Prostate gland (tissue), 2 donors: ENCODE measurements around the gene ALK. TPM values are rescaled to one million over a fixed set of nuclear protein-coding genes. Genes with fewer than 3 reads are reported as not detected.

ENCODE experiments used
- DNase-seq: peaks from one replicate; pipeline ENCODE4 v3.0.0-alpha.2; 2019; ENCODE audit warnings: low spot score
- H3K27ac ChIP-seq, 2 donors: fragments of 200-600 bp; sonication (generic); 2 replicates each; pipeline ENCODE4 v1.5.1; 2017 to 2019
- H3K27me3 ChIP-seq: fragments of 200-600 bp; sonication (generic); replicated peaks from 2 replicates; pipeline ENCODE4 v1.5.1; 2019; ENCODE audit not compliant: insufficient read depth
- H3K36me3 ChIP-seq, 2 donors: fragments of 200-600 bp; sonication (generic); 1 replicate in 1 of 2; 2 replicates in 1 of 2; pipeline versions ENCODE4 v1.5.1 to v1.8.1; 2017 to 2019
- H3K4me1 ChIP-seq: fragments of 200-600 bp; sonication (generic); replicated peaks from 2 replicates; pipeline ENCODE4 v1.5.1; 2019
- H3K4me3 ChIP-seq, 2 donors: fragments of 200-600 bp; sonication (generic); 2 replicates each; pipeline ENCODE4 v1.5.1; 2017 to 2019
- H3K9me3 ChIP-seq: fragments of 200-600 bp; sonication (generic); 2 replicates; pipeline ENCODE4 v1.5.1; 2017
- CTCF ChIP-seq, 4 experiments: fragments of 200-600 bp in 2 of 4; fragments of 450-650 bp in 2 of 4; sonication (generic) in 2 of 4; IDR thresholded peaks; 1 replicate in 3 of 4; 2 replicates in 1 of 4; pipeline ENCODE4 v1.5.1; 2016 to 2019; ENCODE audit warnings: antibody characterized with exemption in 4 of 4, mild to moderate bottlenecking in 2 of 4, moderate library complexity in 2 of 4
- POLR2A ChIP-seq: fragments of 450-650 bp; IDR thresholded peaks from one replicate; pipeline ENCODE4 v1.6.1; 2016; ENCODE audit warnings: antibody characterized with exemption, mild to moderate bottlenecking
- POLR2AphosphoS5 ChIP-seq: sonication (generic); formaldehyde crosslinking; IDR thresholded peaks from one replicate; pipeline ENCODE4 v1.6.1; 2017; ENCODE audit warnings: antibody characterized with exemption
- WGBS: methylation state at CpG from one replicate; pipeline ENCODE4 v1.1.5; 2018; 5-methylcytosine and 5-hydroxymethylcytosine counted together
- intact Hi-C: fragments of 100-400 bp; cut with DNase I; formaldehyde crosslinking; loops from one replicate; pipeline ENCODE4 v1.14.2; 2022
- total RNA-seq, 2 donors: library from RNA; depleted of rRNA; stranded (reverse); fragments of >200 nt; gene quantifications; one replicate each; pipeline ENCODE4 v1.1.0, GENCODE V29; 2016

The ALK gene
- total RNA-seq, 2 donors from 2014 or later = 0.14 to 1.2 TPM

GRCh38 chr2:29880084-29880483, 41.3 kb downstream of the ALK start:
- Histone ChIP-seq H3K9me3 (no peaks in the 10 kb centered on the region), H3K4me3 (no peak overlapping the region), H3K27me3 (no peaks in the 10 kb centered on the region), H3K36me3 (no peaks in the 10 kb centered on the region), H3K4me1 (no peaks in the 10 kb centered on the region), H3K27ac (no peak overlapping the region)
- 56% methylated on average over 1 of the region's 1 CpG for WGBS
- intact Hi-C loops = no loop called here
- no peak for TF ChIP-seq POLR2AphosphoS5
- TF ChIP-seq CTCF (IDR thresholded peaks at IDR 0.05) = no peak
- no peak for TF ChIP-seq POLR2A
- DNase-seq = no peak

DNA sequence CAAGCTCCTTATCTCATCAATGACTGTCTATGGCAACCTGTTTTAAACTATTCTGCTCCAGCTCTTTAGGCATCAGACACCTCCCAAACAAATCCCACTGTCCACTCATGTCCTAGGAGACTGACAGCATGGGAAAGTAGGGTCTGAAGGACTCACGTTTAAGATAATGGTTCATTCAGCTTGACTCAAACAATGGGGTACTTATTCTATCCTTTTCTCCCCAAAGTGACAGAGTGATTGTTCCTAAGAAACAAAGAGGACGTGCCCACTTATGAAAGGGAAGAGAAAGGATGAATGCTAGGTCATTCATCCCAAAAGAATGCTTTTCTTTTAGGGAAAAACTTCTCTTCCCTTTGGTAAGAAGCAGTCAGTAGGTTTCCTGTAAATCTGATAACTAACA, 41.9 kb downstream of the ALK start:
- WGBS = 36% methylated on average over 2 of the region's 2 CpGs
- no peak for DNase-seq
- no peaks in the 10 kb centered on the region for H3K36me3 ChIP-seq
- H3K4me1 ChIP-seq = no peaks in the 10 kb centered on the region
- H3K27ac ChIP-seq = no peak overlapping the region
- intact Hi-C loops = no loop called here
- H3K4me3 ChIP-seq = no peak overlapping the region
- TF ChIP-seq POLR2A (no peak), POLR2AphosphoS5 (no peak), CTCF (IDR thresholded peaks at IDR 0.05) (no peak)
- H3K27me3 ChIP-seq = no peaks in the 10 kb centered on the region
- H3K9me3 ChIP-seq = no peaks in the 10 kb centered on the region

DNA sequence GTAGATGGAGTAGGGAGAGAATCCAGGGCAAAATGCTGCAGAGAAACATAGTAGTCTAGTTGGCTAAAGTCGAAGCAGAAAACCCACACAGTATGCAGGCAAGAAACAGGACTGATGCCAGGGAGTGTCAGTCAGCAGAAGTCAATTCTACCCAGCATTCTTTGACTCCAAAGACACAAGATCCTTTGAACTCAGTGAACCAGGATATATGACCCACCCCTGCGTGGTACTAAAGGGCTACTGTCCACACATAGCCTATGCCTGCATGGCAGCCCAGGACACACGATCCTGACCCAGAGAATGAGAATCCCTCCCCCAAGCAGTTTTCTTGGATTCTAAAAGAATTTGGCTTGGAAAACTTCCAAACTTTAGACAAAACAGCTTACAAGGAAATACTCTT, 42.5 kb downstream of the ALK start:
- 45% methylated on average over 3 of the region's 3 CpGs for WGBS
- intact Hi-C loops = no loop called here
- Histone ChIP-seq H3K36me3 (no peaks in the 10 kb centered on the region), H3K4me1 (no peaks in the 10 kb centered on the region), H3K27ac (no peak overlapping the region), H3K4me3 (no peak overlapping the region), H3K9me3 (no peaks in the 10 kb centered on the region), H3K27me3 (no peaks in the 10 kb centered on the region)
- no peak for DNase-seq
- TF ChIP-seq POLR2A (no peak), CTCF (IDR thresholded peaks at IDR 0.05) (no peak), POLR2AphosphoS5 (no peak)

- 94% methylated on average over 4 of the region's 4 CpGs for WGBS
- intact Hi-C loops = no loop called here
- no peak for TF ChIP-seq CTCF (IDR thresholded peaks at IDR 0.05)
- TF ChIP-seq POLR2AphosphoS5 = no peak
- no peak for TF ChIP-seq POLR2A
These were observed 45.0 kb downstream of the ALK start for GRCh38 chr2:29876374-29876773.

DNA sequence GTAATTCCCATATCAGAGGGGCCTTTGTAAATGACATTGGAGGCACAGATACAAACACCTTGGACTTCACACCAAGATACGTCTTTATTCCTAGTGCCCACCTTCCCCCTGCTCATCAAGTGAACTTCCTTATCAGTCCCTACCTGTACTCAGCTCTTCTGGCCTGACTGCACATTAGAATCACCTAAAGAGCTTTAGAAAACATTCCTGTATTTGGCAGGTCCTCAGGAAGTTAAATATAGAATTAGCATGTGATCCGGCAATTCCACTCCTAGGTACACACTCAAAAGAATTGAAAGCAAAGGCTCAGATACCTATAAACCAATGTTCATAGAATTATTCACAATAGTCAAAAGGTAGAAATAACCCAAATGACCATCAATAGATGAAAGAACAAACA, 46.6 kb downstream of the ALK start:
- TF ChIP-seq POLR2AphosphoS5 (no peak), CTCF (IDR thresholded peaks at IDR 0.05) (no peak), POLR2A (no peak)
- no peak for DNase-seq
- 61% methylated on average over 2 of the region's 2 CpGs for WGBS
- Histone ChIP-seq H3K36me3 (no peaks in the 10 kb centered on the region), H3K4me1 (no peaks in the 10 kb centered on the region), H3K4me3 (no peak overlapping the region), H3K9me3 (no peaks in the 10 kb centered on the region), H3K27ac (no peak overlapping the region), H3K27me3 (no peaks in the 10 kb centered on the region)
- intact Hi-C loops = no loop called here

More at GRCh38 chr2:29876374-29876773, 45.0 kb downstream of the ALK start:
- Histone ChIP-seq H3K4me3 (no peak overlapping the region), H3K36me3 (no peaks in the 10 kb centered on the region), H3K4me1 (no peaks in the 10 kb centered on the region), H3K27ac (no peak overlapping the region), H3K27me3 (no peaks in the 10 kb centered on the region), H3K9me3 (no peaks in the 10 kb centered on the region)
- DNase-seq = no peak
